B cell (primary cell): ENCODE measurements around the gene BCO1. TPM values are rescaled to one million over a fixed set of nuclear protein-coding genes. Genes with fewer than 3 reads are reported as not detected.

ENCODE experiments used
- ATAC-seq: fragments of 200-7000 bp; cut with Tn5 transposase; one replicate; pipeline ENCODE4 v1.10.0; 2021; ENCODE audit warnings: low read depth, mild to moderate bottlenecking, moderate number of reproducible peaks, moderate library complexity
- CTCF ChIA-PET: fragments of 350-600 bp; sonication (Branson Sonifier 250); formaldehyde crosslinking; loops from one replicate; lab custom pipeline; 2021; ENCODE audit warnings: antibody characterized with exemption, inconsistent platforms; lab: Charles Lee
- POLR2A ChIA-PET: fragments of 350-600 bp; sonication (Branson Sonifier 250); formaldehyde crosslinking; loops from one replicate; lab custom pipeline; 2021; ENCODE audit warnings: antibody characterized with exemption; lab: Charles Lee
- DNase-seq: peaks from one replicate; pipeline ENCODE4 v3.0.0; 2013
- H2AFZ ChIP-seq: 2 replicates; pipeline ENCODE4 v1.6.1; 2012; ENCODE audit warnings: mild to moderate bottlenecking, low read depth, low read length; ENCODE audit not compliant: insufficient read depth, poor library complexity, severe bottlenecking
- H3K27ac ChIP-seq, 2 donors: 1 replicate in 1 of 2; 2 replicates in 1 of 2; pipeline ENCODE4 v1.5.1; 2012 to 2013; ENCODE audit warnings: low read length in 2 of 2, mild to moderate bottlenecking in 2 of 2, moderate library complexity in 1 of 2
- H3K27me3 ChIP-seq, 4 experiments: fragments of 200-600 bp in 1 of 4; sonication (generic) in 1 of 4; replicated peaks in 1 of 4; 1 replicate in 2 of 4; 2 replicates in 2 of 4; pipeline versions ENCODE4 v1.6.1 to v1.7.0; 2013 to 2016; ENCODE audit warnings: low read length in 3 of 4, mild to moderate bottlenecking in 2 of 4, mixed read lengths in 1 of 4, moderate library complexity in 1 of 4; ENCODE audit not compliant: insufficient read depth in 4 of 4, control insufficient read depth in 3 of 4; ENCODE audit errors: control extremely low read depth in 1 of 4
- H3K36me3 ChIP-seq, 2 experiments: replicated peaks in 1 of 2; 1 replicate in 1 of 2; 2 replicates in 1 of 2; pipeline versions ENCODE4 v1.6.1 to v1.7.1; 2013; ENCODE audit warnings: low read length in 1 of 2; ENCODE audit not compliant: insufficient read depth in 2 of 2, control insufficient read depth in 1 of 2; ENCODE audit errors: control extremely low read depth in 1 of 2, extremely low read depth in 1 of 2
- H3K4me1 ChIP-seq, 2 donors: fragments of 200-600 bp in 1 of 2; sonication (generic) in 1 of 2; 1 replicate in 1 of 2; 2 replicates in 1 of 2; pipeline versions ENCODE4 v1.5.1 to v1.6.1; 2013 to 2017; ENCODE audit warnings: low read length in 2 of 2; ENCODE audit not compliant: control insufficient read depth in 2 of 2, insufficient read depth in 2 of 2
- H3K4me2 ChIP-seq: replicated peaks from 2 replicates; pipeline ENCODE3; 2012; ENCODE audit warnings: mild to moderate bottlenecking, low read depth, low read length; ENCODE audit not compliant: poor library complexity, severe bottlenecking
- H3K4me3 ChIP-seq, 5 experiments: fragments of 200-600 bp in 1 of 5; sonication (generic) in 1 of 5; 1 replicate in 3 of 5; 2 replicates in 2 of 5; pipeline versions ENCODE4 v1.5.1 to v1.7.0; 2011 to 2016; ENCODE audit warnings: low read length in 4 of 5, mild to moderate bottlenecking in 4 of 5, low read depth in 2 of 5, control low read depth in 1 of 5, moderate library complexity in 1 of 5; ENCODE audit not compliant: insufficient read depth in 1 of 5; ENCODE audit errors: control extremely low read depth in 1 of 5, extremely low read depth in 1 of 5
- H3K79me2 ChIP-seq: fragments of 200-600 bp; sonication (generic); one replicate; pipeline ENCODE4 v1.6.0; 2016; ENCODE audit warnings: low read length; ENCODE audit not compliant: control insufficient read depth, insufficient read depth
- H3K9ac ChIP-seq: fragments of 200-600 bp; sonication (generic); 2 replicates; pipeline ENCODE4 v1.6.1; 2017; ENCODE audit warnings: mild to moderate bottlenecking, low read length, moderate library complexity
- H3K9me3 ChIP-seq, 3 donors: one replicate each; pipeline versions ENCODE4 v1.6.1 to v1.7.1; 2013; ENCODE audit warnings: low read length in 2 of 3; ENCODE audit not compliant: control insufficient read depth in 2 of 3, insufficient read depth in 1 of 3; ENCODE audit errors: control extremely low read depth in 1 of 3
- H4K20me1 ChIP-seq: 2 replicates; pipeline ENCODE4 v1.6.0; 2012; ENCODE audit warnings: mild to moderate bottlenecking, low read length; ENCODE audit not compliant: insufficient read depth, control insufficient read depth, poor library complexity, severe bottlenecking
- H3K27ac Mint-ChIP-seq: one replicate; pipeline ENCODE4 v1.8.0; 2021; ENCODE audit warnings: mixed read lengths
- H3K27me3 Mint-ChIP-seq: one replicate; pipeline ENCODE4 v1.8.0; 2021; ENCODE audit warnings: mixed read lengths
- H3K4me1 Mint-ChIP-seq: one replicate; pipeline ENCODE4 v1.8.0; 2021; ENCODE audit warnings: mixed read lengths
- H3K4me3 Mint-ChIP-seq: one replicate; pipeline ENCODE4 v1.8.0; 2021; ENCODE audit warnings: mixed read lengths
- H3K9me3 Mint-ChIP-seq: one replicate; pipeline ENCODE4 v1.8.0; 2022; ENCODE audit warnings: mixed read lengths; ENCODE audit not compliant: insufficient read depth
- EZH2 ChIP-seq: IDR thresholded peaks from 2 replicates; pipeline ENCODE4 v1.6.1; 2012; ENCODE audit warnings: borderline replicate concordance, low read depth, mild to moderate bottlenecking, moderate library complexity, low read length; ENCODE audit not compliant: insufficient read depth, poor library complexity, severe bottlenecking
- WGBS: methylation state at CpG from one replicate; pipeline ENCODE4 v1.1.5; 2013; ENCODE audit warnings: missing lambda C conversion rate; ENCODE audit not compliant: insufficient coverage; 5-methylcytosine and 5-hydroxymethylcytosine counted together
- intact Hi-C: fragments of 100-400 bp; cut with micrococcal nuclease; formaldehyde crosslinking; loops from one replicate; pipeline ENCODE4 v1.10.0; 2022
- polyA plus RNA-seq: library from polyadenylated mRNA; depleted of rRNA; stranded (reverse); fragments of >200 nt; gene quantifications from 2 replicates; pipeline ENCODE4 v1.2.3, GENCODE V29; 2012
- total RNA-seq, 2 donors: library from RNA; stranded (reverse); fragments of 120-200 nt in 1 of 2; gene quantifications; 1 replicate in 1 of 2; 2 replicates in 1 of 2; pipeline versions ENCODE4 v1.2.3 to v1.2.4, GENCODE V29; 2013 to 2022
- TF ChIP-seq, protein P1 (sequence below): fragments of 200-600 bp; IDR thresholded peaks from one replicate; pipeline ENCODE4 v1.8.0; 2022; ENCODE audit warnings: antibody characterized with exemption, mild to moderate bottlenecking

The BCO1 gene
- total and polyA plus RNA-seq, 2 donors (not counting 1 experiment from before 2014, with no cell fraction given): not detected

DNA sequence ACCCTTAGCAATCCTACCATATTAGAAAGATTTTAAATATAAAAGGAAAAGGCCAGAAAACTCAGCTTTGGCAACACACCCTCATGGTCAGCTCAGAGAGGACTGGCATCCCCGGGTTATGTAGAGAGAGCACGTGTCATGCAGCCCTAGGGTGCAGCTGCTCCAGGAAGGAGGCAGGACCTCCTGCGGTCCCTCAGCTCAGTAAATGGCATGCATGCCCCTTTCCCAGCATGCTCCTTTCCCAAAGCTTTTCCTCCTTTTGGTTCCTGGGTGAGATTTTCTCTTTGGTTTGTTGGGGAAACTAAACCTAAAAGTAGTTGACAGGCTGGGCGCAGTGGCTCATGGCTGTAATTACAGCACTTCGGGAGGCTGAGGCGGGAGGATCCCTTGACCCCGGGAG lies 80.2 kb downstream of the BCO1 start:
- no peaks in the 10 kb centered on the region for H3K27me3 Mint-ChIP-seq
- Histone ChIP-seq H3K4me2 (no peak overlapping the region), H3K27ac (no peak overlapping the region), H3K79me2 (peaks cover 82% of the 10 kb centered on the region), H3K4me3 (no peak overlapping the region), H3K9me3 (no peaks in the 10 kb centered on the region), H4K20me1 (peaks cover 8% of the 10 kb centered on the region), H3K36me3 (no peaks in the 10 kb centered on the region), H3K27me3 (no peaks in the 10 kb centered on the region), H2AFZ (no peak overlapping the region), H3K4me1 (peaks cover 11 to 14% of the 10 kb centered on the region in 2 donors), H3K9ac (no peak overlapping the region)
- 98% methylated on average over 4 of the region's 7 CpGs for WGBS
- DNase-seq (no peak), ATAC-seq (no peak)
- no peak overlapping the region for H3K4me3 Mint-ChIP-seq
- peaks cover 17% of the 10 kb centered on the region for H3K4me1 Mint-ChIP-seq
- TF ChIP-seq, protein P1, sequence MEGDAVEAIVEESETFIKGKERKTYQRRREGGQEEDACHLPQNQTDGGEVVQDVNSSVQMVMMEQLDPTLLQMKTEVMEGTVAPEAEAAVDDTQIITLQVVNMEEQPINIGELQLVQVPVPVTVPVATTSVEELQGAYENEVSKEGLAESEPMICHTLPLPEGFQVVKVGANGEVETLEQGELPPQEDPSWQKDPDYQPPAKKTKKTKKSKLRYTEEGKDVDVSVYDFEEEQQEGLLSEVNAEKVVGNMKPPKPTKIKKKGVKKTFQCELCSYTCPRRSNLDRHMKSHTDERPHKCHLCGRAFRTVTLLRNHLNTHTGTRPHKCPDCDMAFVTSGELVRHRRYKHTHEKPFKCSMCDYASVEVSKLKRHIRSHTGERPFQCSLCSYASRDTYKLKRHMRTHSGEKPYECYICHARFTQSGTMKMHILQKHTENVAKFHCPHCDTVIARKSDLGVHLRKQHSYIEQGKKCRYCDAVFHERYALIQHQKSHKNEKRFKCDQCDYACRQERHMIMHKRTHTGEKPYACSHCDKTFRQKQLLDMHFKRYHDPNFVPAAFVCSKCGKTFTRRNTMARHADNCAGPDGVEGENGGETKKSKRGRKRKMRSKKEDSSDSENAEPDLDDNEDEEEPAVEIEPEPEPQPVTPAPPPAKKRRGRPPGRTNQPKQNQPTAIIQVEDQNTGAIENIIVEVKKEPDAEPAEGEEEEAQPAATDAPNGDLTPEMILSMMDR: no peak
- no peak for TF ChIP-seq EZH2
- POLR2A ChIA-PET: no interaction called here
- no peaks in the 10 kb centered on the region for H3K9me3 Mint-ChIP-seq
- intact Hi-C loops: loop anchor here (10.0 kb wide), 2 partner anchors 186 to 284 kb away; partner anchors contain the start of gene ATMIN
- CTCF ChIA-PET: no interaction called here
- H3K27ac Mint-ChIP-seq: no peak overlapping the region

DNA sequence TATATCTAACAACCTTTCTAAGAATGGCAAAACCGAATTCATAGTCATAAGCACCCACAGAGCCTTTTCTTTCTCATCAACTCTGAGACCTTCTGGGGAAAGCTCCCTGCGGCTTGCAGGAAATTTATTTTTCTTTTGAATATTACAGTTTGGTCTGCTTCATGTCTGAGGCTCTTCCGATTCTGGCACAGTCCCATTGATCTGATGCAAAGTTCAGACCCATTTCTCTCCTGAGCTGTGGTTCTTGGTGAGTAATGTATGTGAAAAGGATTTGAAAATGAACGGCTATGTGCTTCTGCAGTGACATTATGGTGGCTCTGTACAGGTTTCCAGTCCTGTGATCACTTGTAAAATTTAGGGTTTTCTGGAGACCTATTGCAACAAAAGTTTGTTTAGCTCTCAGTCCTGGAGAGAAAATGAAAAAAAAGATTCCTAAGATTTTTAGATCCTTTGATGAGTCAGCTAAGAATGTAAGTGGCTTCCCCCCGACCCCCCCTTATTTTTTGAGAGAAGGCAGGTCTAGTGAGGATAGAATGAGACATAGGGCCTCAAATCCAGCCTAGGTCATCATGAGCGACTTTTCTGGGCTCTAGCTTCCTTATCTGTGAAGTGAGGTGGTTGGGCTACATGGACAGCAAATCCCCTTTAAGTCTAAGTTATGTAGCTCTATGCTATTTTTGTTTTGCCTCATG lies 80.9 kb downstream of the BCO1 start:
- no peak overlapping the region for H3K27ac ChIP-seq
- H3K9ac ChIP-seq: no peak overlapping the region
- ATAC-seq (no peak), DNase-seq (no peak)
- H3K9me3 ChIP-seq: no peaks in the 10 kb centered on the region
- no peaks in the 10 kb centered on the region for H3K36me3 ChIP-seq
- peaks cover 4 to 7% of the 10 kb centered on the region in 2 donors for H3K4me1 ChIP-seq
- no peak overlapping the region for H3K4me3 ChIP-seq
- Mint-ChIP-seq H3K27me3 (no peaks in the 10 kb centered on the region), H3K9me3 (no peaks in the 10 kb centered on the region), H3K4me1 (peaks cover 10% of the 10 kb centered on the region), H3K27ac (no peak overlapping the region), H3K4me3 (no peak overlapping the region)
- TF ChIP-seq EZH2: no peak
- TF ChIP-seq, protein P1: no peak
- 63% methylated on average over 3 of the region's 6 CpGs for WGBS
- peaks cover 80% of the 10 kb centered on the region for H3K79me2 ChIP-seq
- intact Hi-C loops: loop anchor here (10.0 kb wide), 2 partner anchors 185 to 285 kb away; partner anchors contain the start of gene ATMIN
- no peaks in the 10 kb centered on the region for H3K27me3 ChIP-seq
- no peak overlapping the region for H2AFZ ChIP-seq
- H3K4me2 ChIP-seq: no peak overlapping the region
- H4K20me1 ChIP-seq: peaks cover 13% of the 10 kb centered on the region
- CTCF ChIA-PET: interaction anchor here (0.7 kb wide), 2 partner anchors 58 to 396 kb away, joined by 3 to 4 read pairs; no protein-coding TSS in a partner anchor
- POLR2A ChIA-PET: no interaction called here
